GM18858 (cell line): ENCODE results near the gene NMNAT1.
"Not testable (repeated sequence)": the region's sequence is repeated elsewhere in the genome, so short reads cannot be mapped to it uniquely, and the experiment has no call there.

Source experiments
- ATAC-seq: cut with Tn5 transposase; IDR thresholded peaks from one replicate; pipeline ENCODE4 v1.9.1; 2021; ENCODE audit not compliant: unreplicated experiment

The NMNAT1 gene

DNA sequence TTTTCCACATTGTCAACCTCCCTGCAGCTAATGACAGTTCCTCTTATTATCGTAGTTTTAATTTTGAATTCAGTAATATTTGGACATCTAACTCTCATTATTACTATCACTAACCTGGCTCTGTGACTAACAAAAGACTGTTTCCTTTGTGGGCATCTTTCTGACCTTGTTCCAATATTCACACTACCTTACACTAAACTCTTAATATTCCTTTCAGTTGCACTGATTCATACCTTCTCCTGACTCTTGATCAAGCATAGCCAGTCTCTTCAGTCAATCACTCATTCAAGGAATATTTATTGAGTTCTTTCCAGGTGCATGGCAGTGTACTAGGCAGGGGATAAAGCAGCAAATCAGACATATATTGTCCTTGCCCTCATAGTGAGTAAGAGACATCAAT lies 25.4 kb upstream of the NMNAT1 start:
- ATAC-seq: no peak

DNA sequence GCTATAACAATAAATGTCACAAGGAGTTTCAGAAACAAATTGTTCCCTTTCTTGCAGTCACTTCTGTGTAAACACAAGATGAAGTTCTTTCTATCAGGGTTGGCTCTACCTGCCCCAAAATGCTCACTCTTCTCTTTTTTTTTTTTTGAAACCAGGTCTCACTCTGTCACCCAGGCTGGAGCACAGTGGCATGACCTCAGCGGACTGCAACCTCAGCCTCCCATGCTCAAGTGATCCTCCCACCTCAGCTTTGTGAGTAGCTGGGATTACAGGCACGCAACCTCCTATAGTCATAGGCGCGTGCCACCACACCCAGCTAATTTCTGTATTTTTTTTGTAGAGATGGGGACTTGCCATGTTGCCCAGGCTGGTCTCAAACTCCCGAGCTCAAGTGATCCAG lies 22.7 kb upstream of the NMNAT1 start:
- no peak for ATAC-seq

DNA sequence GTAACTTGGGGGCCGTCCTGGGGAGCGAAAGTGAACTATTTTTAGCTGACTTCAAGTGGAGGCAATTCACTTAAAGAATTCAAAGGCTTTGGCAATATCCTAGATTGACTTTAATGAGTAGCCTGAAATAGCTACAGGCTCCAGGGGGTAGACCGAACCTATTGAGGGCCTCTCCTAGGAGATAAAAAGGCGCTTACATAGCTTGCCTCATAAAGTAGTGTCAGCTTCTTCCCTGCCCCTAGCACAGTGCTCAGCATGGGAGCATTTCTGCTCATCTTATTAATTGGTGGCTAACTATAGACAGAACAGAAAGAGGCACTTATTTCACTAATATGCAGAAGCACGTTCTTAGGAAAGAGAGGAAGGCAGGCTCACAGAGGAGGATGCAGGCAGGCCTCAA lies 20.9 kb upstream of the NMNAT1 start:
- no peak for ATAC-seq

DNA sequence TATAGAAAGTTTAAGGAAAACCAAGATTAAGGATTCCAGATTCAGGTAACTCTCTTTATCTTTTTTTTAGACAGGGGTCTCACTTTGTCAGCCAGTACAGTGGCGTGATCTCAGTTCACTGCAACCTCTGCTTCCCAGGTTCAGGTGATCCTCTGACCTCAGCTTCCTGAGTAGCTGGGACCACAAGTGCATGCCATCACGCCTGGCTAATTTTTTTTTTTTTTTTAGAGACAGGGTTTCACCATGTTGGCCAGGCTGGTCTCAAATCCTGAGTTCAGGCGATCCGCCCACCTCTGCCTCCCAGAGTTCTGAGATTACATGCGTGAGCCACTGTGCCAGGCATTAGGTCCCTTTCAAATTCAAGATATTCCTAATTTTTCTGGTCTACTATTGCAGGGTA lies 16.0 kb upstream of the NMNAT1 start:
- no peak for ATAC-seq

DNA sequence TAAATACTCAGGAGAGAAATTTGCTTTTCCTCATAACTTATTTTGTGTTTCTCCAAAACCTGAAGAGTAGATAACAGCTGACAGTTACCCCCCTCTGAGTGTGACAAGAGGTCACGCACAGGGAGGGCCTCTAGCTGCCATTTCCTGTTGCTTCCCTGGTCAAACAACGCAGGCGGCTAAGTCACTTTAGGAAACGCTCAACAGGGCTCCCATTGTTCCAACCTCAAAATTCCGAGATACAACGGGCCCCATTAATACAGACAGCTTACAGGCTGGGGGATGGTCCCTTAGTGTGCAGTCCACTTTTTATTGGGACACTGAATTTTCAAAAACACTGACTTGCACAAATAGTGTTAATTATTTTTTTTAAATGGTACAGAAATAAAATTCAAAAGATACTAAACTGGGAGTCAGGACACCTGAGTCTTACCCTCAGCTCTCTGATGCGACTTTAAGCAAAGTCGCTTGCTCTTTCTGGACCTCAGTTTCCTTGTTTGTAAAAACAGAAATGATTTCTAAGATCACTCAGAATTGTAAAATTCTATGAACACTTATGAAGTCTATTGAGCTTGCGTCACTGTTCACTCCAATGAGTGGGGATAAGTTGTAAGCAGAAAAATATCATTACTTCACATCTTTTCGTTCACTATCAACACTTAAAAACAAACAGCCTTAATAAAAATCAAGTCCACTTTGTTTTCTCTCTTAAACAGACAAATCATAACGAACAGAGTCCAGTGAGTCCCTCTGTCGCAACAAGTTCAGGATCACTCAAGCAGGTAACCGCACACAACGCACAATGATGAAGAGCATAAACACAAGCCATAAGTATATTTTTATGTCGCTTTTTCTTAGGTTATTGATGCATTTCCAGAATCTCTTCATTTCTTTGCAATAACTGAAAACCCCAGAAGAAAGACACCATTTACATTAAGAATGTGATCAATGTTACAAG lies 13.6 kb upstream of the NMNAT1 start:
- no peak for ATAC-seq

DNA sequence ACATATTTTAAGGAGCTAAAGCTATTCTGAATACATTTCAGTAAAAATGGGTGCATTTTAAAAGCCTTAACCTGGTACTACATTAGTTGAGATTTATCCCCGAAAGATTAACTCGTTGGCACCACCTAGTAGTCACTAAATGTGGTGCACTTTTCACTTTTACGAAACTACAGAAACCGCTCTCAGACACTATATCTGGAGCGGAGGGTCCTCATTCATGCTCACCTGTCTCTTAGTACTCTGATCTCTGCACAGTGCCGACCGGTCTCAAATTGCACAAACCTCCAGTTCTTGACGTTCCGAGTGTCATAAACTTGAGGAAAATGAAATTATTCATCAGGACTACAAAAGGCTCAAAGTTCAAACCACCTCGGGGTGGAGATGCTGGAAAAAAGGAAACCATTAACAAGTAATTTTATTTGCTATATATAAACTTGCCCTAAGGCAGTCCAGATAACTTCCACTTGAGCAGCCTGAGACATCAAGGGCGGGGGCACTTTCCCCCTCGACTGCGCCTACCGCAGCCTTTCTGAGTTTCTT lies 806 bp upstream of the NMNAT1 start:
- no peak for ATAC-seq

DNA sequence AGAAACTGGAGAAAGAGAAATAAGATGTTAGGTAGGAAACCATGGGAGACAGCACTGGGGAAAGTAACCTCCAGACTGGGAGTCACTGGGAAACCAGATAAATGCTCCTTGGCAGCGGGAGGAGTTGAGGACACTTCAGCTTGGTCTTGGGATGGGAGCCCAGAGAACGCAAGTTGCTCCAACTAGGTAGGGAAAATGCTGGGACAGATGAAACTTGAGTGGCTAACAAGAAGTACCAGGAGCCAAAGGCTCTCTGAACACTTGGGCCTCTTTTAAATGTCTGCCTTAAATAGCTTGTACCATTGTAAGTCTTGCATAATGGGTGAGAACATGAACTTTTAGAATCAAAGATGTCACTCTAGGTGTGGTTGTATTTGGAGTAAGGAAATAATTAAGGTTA lies 3.0 kb downstream of the NMNAT1 start:
- ATAC-seq: no peak

DNA sequence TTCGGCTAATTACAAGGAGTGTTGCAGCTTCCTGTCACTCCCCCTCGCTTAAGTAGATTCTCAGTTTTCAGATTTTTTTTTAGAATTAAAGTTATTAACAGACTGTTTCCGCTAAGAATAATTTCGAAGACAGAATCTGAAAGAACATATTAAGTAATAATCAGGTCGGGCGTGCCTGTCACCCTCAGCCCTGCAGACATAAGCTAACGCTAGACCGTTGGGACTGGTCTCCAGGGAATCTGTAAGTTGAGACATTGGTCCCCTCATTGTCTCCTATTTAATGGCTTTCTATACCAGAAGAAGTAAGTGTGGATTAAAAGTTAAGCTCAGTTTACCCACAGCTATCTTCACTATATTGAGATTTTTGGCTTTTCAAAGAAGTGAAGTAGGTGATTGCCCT lies 14.5 kb downstream of the NMNAT1 start:
- no peak for ATAC-seq

DNA sequence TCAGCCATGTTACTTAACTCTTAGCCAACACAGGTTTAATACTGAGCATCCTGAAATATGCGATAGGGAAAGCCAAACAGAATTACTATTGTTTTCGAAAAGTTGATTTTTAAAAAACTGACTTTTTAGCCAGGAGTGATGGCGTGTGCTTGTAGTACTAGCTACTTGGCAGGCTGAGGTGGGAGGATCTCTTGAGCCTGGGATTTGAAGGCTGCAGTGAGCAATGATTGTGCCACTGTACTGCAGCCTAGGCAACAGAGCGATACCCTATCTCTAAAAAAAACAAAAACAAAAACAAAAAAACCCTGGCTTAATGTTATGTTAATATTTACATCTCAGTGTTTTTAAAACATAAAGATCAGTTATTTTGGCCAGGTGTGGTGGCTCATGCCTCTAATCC lies 16.7 kb downstream of the NMNAT1 start:
- ATAC-seq: no peak

DNA sequence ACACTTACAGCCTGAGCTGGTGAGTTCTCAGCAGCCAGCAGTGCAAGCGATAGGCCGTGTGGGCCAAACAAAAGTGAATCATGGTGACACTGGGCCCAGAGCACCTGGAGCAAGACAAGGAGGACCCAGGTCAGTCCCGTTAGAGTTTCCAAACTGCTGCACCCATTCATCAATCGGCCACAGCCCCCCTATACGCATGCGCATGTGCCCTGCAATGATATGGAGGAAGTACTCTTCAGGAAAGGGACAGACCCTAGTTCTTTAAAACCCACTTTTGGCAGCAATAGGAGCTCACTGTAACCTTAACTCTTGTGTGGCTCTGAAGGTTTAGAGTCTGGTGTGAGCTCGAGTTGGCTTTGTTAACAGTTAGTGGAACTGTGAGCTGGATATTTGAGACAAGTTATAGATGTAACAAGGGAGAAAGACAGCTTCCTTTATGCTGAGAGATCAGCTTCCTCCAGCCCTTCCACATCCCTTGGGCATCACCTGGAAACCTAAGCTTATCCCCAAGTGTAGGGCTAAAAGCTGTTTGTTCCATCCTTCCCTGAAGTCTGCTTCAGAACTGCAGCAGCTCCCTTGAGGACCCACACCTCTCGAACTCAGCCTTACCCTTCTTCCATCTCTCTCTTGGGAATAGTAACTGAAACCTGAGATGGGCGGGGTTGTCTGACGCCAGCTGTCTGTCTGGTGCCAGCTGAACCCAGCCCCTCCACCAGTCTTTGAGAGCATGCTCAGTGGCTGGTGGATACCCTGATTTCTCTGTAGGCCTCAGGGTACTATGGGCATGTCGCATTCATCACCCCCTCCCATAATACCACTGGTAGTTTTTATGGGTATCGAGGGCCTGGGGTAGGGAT lies 17.7 kb downstream of the NMNAT1 start:
- no peak for ATAC-seq

DNA sequence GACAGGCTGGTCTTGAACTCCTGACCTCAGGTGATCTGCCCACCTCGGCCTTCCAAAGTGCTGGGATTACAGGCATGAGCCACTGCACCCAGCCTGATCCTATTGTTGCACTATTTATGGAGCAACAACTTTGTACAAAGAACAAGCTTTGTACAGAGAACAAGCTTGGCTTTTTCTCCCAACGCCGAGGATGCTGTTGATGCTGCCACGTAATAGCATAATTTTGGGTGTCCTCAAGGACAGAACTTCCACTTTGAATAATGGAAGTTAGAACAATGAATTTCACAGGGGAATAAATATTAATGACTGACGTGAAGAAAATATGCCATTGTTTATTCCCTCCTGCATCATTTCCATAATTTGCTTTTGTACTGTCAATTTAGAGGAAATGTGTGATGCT lies 41.0 kb downstream of the NMNAT1 start:
- no peak for ATAC-seq

DNA sequence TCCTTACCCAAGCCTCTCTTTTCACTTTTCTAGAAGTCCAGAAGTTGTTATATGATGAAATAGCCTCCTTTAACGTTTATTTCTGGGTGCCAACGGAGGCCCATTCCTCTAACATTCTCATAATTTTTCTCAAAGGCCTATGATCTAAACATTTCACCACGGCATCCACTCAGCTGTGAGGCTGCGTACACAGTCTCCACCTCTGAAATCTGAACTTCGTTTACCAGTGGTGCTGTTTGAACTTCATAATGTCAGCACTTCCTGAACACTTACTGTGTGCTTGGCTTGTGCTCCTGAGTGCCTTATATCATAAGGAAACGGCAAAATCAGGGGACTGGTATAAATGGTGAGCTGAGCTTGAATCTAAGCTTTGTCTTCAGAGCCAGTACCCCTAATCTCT lies 41.7 kb downstream of the NMNAT1 start:
- ATAC-seq: no peak

DNA sequence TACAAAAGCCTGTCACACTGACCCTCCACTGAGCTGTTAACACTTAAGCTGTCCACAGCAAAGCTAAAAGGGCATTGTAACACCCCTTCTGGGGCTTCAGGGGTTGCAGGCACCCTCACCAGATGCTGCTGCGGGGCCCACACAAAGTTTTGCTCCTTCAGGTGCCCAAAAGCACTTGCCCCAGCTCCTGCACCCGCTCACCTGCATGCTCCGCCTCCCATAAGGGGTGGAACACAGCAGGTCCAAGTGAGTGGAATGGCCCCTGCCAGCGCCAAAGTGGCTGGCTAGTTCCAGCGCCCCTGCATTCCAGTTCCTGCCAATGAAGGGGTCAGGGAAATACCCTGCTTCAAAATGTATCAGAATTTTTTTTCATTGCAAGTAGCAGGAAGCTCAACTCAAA lies 46.5 kb downstream of the NMNAT1 start:
- no peak for ATAC-seq

DNA sequence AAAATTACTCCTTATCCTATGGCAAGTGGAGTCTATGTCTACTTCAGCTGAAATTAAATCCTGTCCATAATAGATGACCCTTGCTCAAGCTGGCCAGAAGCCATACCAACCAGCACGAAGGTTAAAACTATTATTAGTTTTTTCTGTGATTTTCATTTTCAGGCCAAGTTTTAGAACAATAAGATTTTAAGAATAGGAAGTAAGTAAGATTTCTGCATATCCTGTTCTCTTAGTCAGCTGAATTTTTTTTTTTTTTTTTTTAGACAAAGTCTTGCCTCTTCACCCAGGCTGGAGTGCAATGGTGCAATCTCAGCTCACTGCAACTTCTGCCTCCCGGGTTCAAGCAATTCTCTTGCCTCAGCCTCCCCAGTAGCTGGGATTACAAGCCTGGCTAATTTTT lies 47.7 kb downstream of the NMNAT1 start:
- no peak for ATAC-seq

DNA sequence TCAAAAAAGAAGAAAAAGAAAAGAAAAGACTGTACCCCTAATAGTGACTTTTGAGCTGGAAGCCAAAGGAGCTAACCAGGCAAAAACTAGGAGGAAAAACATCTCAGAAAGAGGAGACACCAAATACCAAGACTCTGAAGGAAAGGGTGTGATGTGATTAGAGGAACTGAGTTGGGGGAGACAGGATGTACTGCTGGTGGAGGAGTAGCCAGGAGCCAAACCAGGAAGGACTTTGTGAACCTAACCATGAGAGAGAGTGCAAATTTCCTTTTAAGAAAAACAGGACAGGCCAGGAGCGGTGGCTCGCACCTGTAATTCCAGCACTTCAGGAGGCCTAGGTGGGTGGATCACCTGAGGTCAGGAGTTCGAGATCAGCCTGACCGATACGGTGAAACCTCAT lies 49.6 kb downstream of the NMNAT1 start:
- no peak for ATAC-seq

DNA sequence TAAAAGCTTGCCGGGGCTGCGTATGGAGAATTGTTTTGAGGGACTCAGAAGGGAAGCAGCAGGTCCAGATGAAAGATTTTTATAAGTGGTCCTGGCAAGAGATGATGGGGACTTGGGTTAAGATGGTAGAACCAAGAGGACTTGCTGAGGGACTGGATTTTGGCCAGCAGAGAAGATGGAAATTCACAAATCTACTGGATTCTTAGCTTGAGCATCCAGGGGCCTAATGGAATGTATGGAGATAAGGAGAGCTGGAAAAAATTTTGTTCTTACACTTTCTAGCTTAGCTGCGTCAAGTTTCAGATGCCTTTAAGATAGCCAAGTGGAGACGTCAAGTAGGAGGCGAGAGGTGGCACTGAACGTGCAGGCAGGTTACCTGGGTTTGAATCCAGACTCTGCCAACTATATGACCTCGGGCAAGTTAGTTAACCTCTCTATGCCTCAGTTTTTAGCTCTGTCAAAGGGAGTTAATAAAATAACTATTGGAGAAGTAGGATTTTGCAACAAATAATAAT lies 50.3 kb downstream of the NMNAT1 start:
- no peak for ATAC-seq

DNA sequence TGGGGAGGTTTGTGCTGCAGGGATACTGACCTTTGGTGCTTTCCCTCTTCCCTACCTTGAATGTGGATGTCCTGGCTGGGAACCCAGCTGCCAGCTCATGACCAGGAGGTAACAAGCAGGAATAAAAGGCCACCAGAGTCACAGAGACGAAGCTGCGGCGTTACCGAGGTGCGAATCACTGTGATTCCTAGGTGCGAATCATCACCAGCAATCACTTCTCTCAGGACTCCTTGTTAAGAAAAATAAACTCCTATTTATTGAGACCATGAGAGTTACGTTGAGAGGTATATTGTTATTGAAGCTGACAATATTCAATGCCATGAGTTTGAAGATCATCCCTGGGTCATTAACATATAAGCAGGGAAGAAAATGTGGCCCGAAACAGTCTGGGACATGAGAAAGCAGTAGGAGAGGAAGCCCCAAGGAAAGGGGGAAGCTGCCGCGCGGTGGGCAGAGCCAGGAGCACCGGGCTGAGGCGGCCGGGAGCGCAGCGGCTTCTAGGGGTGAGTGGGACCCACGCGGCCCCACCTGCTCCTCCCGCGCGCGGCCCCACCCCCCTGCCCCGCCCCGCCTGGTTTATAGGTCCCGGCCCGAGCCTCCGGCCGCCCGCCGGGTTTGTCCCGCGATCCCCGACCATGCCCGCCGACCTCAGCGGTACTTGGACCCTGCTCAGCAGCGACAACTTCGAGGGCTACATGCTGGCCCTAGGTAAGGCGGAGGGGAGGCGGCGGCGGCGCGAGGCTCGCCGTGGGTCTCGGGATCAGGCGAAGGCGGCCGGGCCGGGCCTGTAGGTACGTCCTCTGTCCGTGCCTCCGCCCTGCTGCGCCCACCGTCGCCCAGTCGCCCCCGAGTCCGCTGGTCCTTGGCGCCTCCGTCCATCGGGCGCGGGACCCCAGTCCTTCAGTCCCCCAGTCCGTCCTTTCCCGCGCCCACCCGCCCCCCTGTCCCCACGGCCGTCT lies 53.6 kb downstream of the NMNAT1 start, which contains the start of gene RBP7:
Gene RBP7 (plus strand): TSS at position 605 of the 959 bp plus-strand sequence. CDS start 31 bp downstream, at position 636.
- ATAC-seq: no peak

DNA sequence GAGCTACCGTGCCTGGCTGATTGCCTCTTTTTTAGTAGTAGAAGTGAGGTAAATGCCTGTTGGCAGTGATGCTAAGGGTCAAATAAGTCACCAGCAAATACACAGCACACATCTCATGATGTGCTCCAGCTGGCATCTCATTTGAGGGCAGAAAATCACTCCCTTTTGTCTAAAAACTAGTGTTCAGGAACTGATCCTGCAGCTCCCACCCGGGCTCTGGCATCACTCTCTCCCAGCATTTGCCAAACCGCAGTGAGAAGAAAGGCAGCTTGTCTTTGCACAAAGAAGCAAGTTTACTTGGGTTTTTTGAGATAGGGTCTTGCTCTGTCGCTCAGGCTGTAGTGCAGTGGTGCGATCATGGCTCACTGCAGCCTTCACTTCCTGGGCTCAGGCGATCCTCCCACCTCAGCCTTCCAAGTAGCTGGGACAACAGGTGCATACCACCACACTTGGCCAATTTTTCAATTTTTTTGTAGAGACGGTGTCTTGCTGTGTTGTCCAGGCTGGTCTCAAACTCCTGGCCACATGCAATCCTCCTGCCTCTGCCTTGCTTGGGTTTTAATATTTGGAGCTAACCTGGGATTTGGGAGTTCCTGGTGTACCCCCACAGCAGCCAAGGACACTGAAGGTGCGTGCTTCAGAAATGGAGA lies 57.9 kb downstream of the NMNAT1 start:
- no peak for ATAC-seq

DNA sequence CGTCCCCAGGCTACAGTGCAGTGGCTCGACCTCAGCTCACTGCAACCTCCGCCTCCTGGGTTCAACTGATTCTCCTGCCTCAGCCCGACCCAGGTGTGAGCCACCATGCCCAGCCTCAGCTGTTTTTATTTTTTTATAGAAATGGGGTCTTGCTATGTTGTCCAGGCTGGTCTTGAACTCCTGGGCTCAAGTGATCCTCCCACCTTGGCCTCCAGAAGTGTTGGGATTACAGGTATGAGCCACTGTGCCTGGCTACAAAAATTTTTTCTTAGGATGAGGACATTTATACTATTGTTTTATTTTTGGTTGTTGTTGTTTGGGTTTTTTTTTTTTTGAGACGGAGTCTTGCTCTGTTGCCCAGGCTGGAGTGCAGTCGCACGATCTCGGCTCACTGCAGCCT lies 62.0 kb downstream of the NMNAT1 start:
- not testable (repeated sequence) for ATAC-seq

DNA sequence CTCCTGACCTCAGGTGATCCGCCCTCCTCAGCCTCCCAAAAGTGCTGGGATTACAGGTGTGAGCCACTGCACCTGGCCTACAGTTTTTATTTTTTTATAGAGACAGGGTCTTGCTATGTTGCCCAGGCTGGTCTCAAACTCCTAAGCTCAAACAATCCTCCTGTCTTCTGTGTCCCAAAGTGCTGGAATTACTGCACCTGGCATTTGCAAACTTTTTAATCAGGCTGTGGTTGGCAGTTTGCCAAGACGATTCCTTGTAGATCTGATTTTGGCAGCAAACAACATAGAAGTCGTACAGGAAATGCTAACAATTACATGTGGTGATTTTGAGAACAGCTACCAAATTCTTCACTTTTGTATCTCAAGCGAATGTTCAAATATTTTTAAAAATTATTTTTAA lies 63.9 kb downstream of the NMNAT1 start:
- no peak for ATAC-seq
